Stimulated activated CD8-positive, alpha-beta memory T cell treated with anti-CD3 and anti-CD28 coated beads, Interleukin-15, amount 100 ng/mL, for 24 hours (primary cell): Measurements from ENCODE around the gene LRCOL1.

Source experiments
- DNase-seq: peaks from one replicate; pipeline ENCODE4 v3.0.0-alpha.2; 2020; ENCODE audit warnings: low read depth

The LRCOL1 gene

GRCh38 chr12:132619071-132619385, 8.6 kb upstream of the LRCOL1 start:
- DNase-seq: no peak

DNA sequence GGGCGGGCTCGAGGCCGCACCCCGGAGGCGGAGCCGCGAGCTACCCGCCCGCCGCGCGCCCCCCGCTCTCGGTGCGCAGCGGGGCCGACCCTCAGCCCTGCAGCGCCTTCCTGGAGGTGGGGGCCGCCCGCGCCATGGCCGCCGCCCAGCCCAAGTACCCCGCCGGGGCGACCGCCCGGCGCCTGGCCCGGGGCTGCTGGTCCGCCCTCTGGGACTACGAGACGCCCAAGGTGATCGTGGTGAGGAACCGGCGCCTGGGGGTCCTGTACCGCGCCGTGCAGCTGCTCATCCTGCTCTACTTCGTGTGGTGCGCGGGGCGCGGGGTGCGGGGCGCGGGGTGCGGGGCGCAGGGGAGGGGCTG, 8.3 kb upstream of the LRCOL1 start, which contains the start of gene P2RX2:
Gene P2RX2 (plus strand): TSS at position 94 of the 361 bp plus-strand sequence. CDS start 41 bp downstream, at position 135.
- DNase-seq: no peak

- DNase-seq: no peak
Measured at GRCh38 chr12:132617822-132618682, 7.7 kb upstream of the LRCOL1 start.

- DNase-seq: no peak
Measured at GRCh38 chr12:132617135-132617701, 6.8 kb upstream of the LRCOL1 start.

DNA sequence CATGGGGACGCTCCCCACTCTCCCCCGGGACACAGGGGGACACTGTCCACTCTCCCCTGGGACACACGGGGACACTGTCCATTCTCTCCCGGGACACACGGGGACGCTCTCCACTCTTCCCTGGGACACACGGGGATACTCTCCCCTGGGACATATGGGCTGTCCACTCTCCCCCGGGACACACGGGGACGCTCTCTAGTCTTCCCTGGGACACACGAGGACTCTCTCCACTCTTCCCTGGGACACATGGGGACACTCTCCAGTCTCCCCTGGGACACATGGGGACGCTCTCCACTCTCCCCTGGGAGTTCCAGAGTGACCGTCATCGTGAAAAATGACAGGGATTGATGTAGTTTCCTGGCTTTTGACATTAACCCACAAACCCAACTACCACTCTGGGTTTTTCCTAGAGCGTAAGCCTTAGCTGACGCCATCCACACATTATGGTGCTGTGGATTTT, 5.2 kb upstream of the LRCOL1 start:
- DNase-seq: no peak

DNA sequence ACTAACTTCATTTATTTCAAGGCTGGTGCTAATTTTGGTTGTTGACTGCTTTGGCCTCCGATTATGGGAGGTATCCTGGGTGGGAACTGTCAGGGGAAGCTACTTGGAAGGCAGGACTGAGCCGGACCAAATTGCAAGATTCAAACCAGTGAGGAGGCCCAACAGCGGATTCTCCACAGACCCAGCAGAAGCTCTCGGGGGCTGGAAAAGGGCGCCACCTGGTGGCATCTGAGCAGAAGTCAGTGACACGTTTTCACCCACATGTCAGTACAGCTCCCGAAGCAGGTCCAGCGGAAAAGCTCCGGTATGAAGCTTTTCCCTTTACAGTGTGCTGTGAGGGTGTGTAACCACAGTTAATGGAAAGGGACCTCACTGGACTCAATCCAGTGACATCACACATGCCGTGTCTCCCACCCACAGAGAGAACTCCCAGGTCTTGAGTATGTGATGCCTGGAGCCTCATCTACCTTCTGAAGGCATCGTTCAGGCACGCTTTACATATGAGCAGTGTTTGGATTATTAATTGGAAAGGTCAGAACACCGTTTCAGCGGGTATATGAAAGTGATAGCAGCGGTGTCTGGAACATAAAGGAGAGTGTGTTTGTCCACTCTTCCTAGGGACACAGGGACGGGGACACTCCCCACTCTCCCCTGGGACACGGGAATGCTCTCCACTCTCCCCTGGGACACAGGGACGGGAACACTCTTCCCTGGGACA, 4.6 kb upstream of the LRCOL1 start:
- DNase-seq: peak; percentile 70

- no peak for DNase-seq
Measured at GRCh38 chr12:132614029-132614428, 3.6 kb upstream of the LRCOL1 start.

DNA sequence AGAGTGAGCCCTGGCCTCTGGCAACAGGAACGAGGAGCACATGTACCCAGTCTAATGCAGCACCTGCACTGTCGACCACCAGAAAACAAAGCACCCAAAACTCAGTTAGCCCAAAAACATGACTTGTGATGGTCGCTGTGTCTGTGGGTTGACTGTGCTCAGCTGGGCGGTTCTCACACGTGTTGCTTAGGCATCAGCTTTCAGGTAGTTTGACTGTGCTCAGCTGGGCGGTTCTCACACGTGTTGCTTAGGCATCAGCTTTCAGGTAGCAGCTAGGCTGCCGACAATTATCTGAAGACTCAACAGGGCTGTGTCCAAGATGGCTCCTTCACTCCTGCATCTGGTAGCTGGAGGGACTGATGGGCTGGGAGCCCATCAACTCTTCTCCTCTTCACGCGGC, 1.2 kb upstream of the LRCOL1 start:
- no peak for DNase-seq

- no peak for DNase-seq
Measured at GRCh38 chr12:132610866-132611602, 652 bp upstream of the LRCOL1 start.

- DNase-seq: no peak
Measured at GRCh38 chr12:132608231-132609171, 1.9 kb downstream of the LRCOL1 start.

DNA sequence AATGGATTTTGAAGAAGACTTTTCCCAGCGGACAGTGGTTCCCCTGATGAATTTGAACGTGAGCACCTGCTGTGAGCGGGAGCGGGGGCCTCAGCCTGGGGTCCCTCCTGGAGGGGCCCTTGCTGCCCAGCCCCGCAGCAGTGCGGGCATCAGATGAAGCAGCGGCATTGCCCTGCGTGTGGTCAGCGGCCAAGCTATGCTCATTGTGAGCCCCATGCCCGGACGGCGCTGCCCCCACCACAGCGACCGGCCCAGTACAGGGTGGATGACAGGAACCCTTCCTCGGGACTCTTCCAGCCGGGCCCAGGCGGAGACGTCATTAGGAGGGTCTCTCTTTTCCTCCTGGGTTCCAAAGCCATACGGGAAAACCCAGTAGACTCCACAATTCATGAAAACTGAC, 3.5 kb downstream of the LRCOL1 start:
- DNase-seq: no peak

GRCh38 chr12:132606466-132606865, 3.9 kb downstream of the LRCOL1 start:
- DNase-seq: no peak

DNA sequence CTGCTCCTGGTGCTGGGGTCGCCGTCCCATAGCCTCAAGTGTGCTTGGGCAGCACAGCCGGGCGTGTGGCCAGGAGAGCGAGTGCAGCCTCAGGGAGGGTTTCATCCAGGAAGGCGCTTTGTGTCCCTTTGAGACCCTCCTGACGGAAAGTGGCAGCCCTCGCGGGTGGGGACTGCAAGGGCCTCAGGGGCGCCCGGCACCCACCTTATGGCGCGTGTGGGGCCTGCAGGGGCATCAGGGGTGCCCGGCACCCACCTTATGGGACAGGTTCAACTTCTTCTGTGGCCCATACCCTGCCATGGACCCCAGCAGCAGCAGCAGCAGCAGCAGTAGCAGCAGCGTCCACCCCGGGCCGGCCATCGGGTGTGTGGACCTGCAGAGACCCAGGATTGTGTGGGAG, 4.5 kb downstream of the LRCOL1 start:
- DNase-seq: no peak

- DNase-seq: no peak
Measured at GRCh38 chr12:132604668-132605441, 5.5 kb downstream of the LRCOL1 start.

- no peak for DNase-seq
Measured at GRCh38 chr12:132604151-132604618, 6.2 kb downstream of the LRCOL1 start.

DNA sequence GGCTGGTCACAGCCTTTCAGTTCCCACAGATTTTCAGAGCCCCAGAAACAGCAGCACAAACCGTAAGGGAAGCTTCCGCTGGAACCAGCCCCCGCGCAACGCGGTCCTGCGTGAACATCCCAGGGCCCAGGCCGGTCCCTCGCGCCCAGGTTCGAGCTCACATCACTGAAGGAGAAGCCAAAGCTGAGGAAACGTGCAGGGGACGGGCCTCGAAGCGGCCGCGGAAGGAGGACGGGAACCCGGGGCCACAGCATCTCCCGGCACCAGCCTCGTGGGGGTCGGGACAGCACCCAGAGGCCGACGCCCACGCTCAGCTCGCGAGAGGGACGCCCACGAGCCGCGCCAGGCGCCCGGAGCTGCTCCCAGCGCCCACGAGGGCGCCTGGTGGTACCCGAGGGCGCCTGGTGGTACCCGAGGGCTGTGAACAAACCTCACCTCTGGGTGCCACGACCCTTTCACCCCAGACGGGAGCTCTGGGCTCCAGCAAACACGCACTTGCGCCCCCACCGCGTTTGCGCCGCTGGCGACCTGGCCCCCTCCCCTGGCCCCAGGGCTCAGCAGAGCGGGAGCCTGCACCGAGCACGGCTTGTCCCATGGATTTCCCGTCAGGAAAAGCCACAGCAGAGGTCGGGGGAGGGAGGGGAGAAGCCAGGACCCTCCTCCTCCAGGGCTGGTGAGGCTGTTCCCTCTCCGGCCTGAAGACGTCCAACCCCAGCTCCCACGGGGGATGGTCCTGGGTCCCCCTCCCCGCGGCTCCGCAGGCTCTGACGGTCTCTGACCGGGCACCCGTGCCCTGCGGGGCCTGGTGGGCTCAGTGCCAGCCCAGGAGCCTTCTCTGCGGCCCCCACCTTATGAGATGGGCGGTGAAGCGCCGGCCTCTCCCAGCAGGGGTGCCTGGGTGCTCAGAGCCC, 6.9 kb downstream of the LRCOL1 start:
- no peak for DNase-seq

- DNase-seq: no peak
Measured at GRCh38 chr12:132602572-132603239, 7.7 kb downstream of the LRCOL1 start.

- DNase-seq: no peak
Measured at GRCh38 chr12:132601171-132601883, 9.1 kb downstream of the LRCOL1 start.
